Measurements from ENCODE around the gene KCNAB1. TPM values are rescaled to one million over a fixed set of nuclear protein-coding genes. Genes with fewer than 3 reads are reported as not detected.

KCNAB1 gene
- total RNA-seq, 2 donors from 2014 or later = 0.07 to 0.74 TPM

DNA sequence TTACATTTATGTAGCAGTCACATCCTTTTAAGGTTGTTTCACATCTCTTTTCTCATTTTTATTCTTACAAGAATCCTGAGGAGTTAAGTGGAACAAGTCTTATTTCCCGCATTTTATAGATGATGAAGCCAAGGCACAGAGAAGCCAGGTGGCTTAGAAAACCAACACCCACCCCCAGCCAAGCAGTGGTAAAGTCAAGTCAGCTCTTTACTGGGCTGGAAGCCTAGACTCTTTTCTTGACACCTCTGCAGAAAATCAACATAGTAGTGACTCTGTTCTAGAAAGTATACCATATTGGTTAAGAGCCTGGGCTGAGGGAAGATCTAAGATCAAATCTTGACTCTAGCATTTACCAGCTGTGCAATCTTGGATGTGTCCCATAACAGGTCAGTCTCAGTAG, 195.7 kb downstream of the KCNAB1 start:
- H3K36me3 ChIP-seq = no peaks in the 10 kb centered on the region
- no peak overlapping the region for H3K27ac ChIP-seq
- TF ChIP-seq, protein P1, sequence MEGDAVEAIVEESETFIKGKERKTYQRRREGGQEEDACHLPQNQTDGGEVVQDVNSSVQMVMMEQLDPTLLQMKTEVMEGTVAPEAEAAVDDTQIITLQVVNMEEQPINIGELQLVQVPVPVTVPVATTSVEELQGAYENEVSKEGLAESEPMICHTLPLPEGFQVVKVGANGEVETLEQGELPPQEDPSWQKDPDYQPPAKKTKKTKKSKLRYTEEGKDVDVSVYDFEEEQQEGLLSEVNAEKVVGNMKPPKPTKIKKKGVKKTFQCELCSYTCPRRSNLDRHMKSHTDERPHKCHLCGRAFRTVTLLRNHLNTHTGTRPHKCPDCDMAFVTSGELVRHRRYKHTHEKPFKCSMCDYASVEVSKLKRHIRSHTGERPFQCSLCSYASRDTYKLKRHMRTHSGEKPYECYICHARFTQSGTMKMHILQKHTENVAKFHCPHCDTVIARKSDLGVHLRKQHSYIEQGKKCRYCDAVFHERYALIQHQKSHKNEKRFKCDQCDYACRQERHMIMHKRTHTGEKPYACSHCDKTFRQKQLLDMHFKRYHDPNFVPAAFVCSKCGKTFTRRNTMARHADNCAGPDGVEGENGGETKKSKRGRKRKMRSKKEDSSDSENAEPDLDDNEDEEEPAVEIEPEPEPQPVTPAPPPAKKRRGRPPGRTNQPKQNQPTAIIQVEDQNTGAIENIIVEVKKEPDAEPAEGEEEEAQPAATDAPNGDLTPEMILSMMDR (IDR thresholded peaks at IDR 0.05) = no peak
- intact Hi-C loops (cut with DNase I) = no loop called here
- H3K27me3 ChIP-seq = no peaks in the 10 kb centered on the region
- DNase-seq = no peak
- no peak overlapping the region for H3K4me3 ChIP-seq
- H3K9me3 ChIP-seq = no peaks in the 10 kb centered on the region
- no peaks in the 10 kb centered on the region for H3K4me1 ChIP-seq
- H3K9ac ChIP-seq (ENCODE audit: low read depth in 2 of 2, low read length in 2 of 2) = no peak overlapping the region

- TF ChIP-seq, protein P1 (IDR thresholded peaks at IDR 0.05) = no peak
- no peak for DNase-seq
- intact Hi-C loops (cut with DNase I) = no loop called here
- H3K27me3 ChIP-seq = no peaks in the 10 kb centered on the region
- H3K36me3 ChIP-seq = no peaks in the 10 kb centered on the region
- H3K4me1 ChIP-seq = no peaks in the 10 kb centered on the region
- H3K27ac ChIP-seq = no peak overlapping the region
- no peak overlapping the region for H3K4me3 ChIP-seq
- no peaks in the 10 kb centered on the region for H3K9me3 ChIP-seq
- H3K9ac ChIP-seq (ENCODE audit: low read depth in 2 of 2, low read length in 2 of 2) = no peak overlapping the region
Observed at GRCh38 chr3:156317462-156318074, 197.2 kb downstream of the KCNAB1 start.

DNA sequence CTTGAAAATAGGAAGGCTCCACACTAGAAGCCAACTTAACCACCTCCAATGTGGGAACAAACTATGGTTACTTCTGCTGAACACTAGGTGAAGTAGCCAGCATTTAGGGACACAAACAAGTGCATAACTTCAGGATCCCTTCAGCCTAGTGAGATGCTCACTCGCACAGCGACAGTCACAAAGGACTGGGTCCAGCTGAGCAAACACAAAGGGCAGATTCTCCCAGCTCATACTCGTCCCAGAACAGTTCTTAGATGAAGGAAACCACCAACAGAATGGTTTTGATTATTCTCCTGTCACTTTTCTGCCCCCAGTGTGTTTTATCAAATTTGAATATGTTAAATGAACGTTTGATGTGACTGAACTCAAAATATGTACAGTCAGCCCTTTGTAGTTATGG, 201.6 kb downstream of the KCNAB1 start:
- Histone ChIP-seq H3K9me3 (no peaks in the 10 kb centered on the region), H3K4me1 (no peaks in the 10 kb centered on the region), H3K4me3 (no peak overlapping the region), H3K27me3 (no peaks in the 10 kb centered on the region), H3K36me3 (no peaks in the 10 kb centered on the region), H3K27ac (no peak overlapping the region), H3K9ac (ENCODE audit: low read depth in 2 of 2, low read length in 2 of 2) (no peak overlapping the region)
- TF ChIP-seq, protein P1 (IDR thresholded peaks at IDR 0.05) = no peak
- DNase-seq = no peak
- intact Hi-C loops (cut with DNase I) = no loop called here

GRCh38 chr3:156323466-156323865, 203.1 kb downstream of the KCNAB1 start:
- intact Hi-C loops (cut with DNase I) = no loop called here
- Histone ChIP-seq H3K9ac (ENCODE audit: low read depth in 2 of 2, low read length in 2 of 2) (no peak overlapping the region), H3K9me3 (no peaks in the 10 kb centered on the region), H3K27ac (no peak overlapping the region), H3K27me3 (no peaks in the 10 kb centered on the region), H3K4me1 (no peaks in the 10 kb centered on the region), H3K4me3 (no peak overlapping the region), H3K36me3 (no peaks in the 10 kb centered on the region)
- no peak for DNase-seq
- TF ChIP-seq, protein P1 (IDR thresholded peaks at IDR 0.05) = no peak

DNA sequence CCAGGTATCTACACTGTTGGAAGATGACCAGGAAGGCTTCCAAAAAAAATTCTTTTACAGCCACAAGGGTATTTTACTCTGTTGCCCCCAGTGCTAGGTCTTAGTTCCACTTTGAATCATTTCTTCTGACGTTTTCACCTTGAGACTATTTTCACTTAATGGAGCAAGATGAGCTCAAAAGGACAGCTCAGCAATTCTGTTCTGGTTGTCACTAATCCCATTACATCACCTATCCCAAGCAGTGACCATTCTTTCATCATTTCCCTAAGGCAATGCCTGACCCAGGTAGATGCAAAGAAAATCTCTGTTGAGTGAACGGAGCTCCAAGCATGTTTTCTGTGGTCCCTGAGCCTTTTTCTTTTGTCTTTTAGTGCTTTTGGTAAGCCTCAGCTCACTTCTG, 210.0 kb downstream of the KCNAB1 start:
- H3K36me3 ChIP-seq = no peaks in the 10 kb centered on the region
- no peak for DNase-seq
- no peaks in the 10 kb centered on the region for H3K4me1 ChIP-seq
- no peak overlapping the region for H3K27ac ChIP-seq
- H3K9me3 ChIP-seq = no peaks in the 10 kb centered on the region
- no peak overlapping the region for H3K9ac ChIP-seq (ENCODE audit: low read depth in 2 of 2, low read length in 2 of 2)
- intact Hi-C loops (cut with DNase I) = no loop called here
- H3K4me3 ChIP-seq = no peak overlapping the region
- no peaks in the 10 kb centered on the region for H3K27me3 ChIP-seq
- TF ChIP-seq, protein P1 (IDR thresholded peaks at IDR 0.05) = no peak

Data from colonic mucosa (tissue), 4 donors.